ENCODE results near the gene ZBED1. TPM values are rescaled to one million over a fixed set of nuclear protein-coding genes. Genes with fewer than 3 reads are reported as not detected.

Gene ZBED1
- total and polyA plus RNA-seq, 9 of the 15 experiments (the other 6 are each of a cell fraction or from before 2014, with no cell fraction given) = 0.61 to 27.6 (median 13.9) TPM

DNA sequence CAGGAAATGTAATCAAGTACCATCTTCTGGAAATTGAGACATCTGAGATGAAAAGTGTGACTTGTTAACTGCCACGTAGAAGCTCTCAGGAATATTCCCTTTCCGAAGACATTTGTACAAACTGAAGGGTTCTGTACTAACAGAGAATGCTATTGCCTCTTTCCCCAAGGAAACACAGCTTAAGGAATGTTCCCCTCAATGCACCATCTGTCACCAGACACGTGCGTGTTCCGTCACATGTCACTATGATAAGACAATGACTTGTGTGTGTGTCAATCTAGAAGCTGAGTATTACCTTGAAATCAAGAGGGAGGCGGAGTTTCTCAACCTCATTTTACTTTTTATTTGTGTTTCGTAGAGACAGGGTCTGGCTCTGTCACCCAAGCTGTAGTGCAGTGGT is 58.1 kb downstream of the ZBED1 start:
- no TSS peak for BruUV-seq (replicated peaks)
- no peaks in the 10 kb centered on the region for H4K20me1 ChIP-seq (replicated peaks; ENCODE audit: control insufficient read depth, insufficient read depth, low read length)
- H3K4me1 ChIP-seq (replicated peaks in 1 of 2; ENCODE audit: control insufficient read depth in 2 of 2, insufficient read depth in 2 of 2, low read length in 2 of 2) = peaks cover 0 to 4% of the 10 kb centered on the region in 2 experiments; a peak in 2 of 5 replicates
- ChIA-PET CTCF (ENCODE audit: low intra/inter-chr PET ratio) (no interaction called here), POLR2A (no interaction called here)
- DNase-seq (ENCODE audit: extremely low read depth in 1 of 4, low spot score in 3 of 4) (no peak), FAIRE-seq (peak; percentile 55), ATAC-seq (no peak)
- H3K9ac ChIP-seq (ENCODE audit: insufficient read depth in 1 of 2, low read depth in 2 of 2, low read length in 2 of 2) = no peak overlapping the region
- H3K27me3 ChIP-seq (ENCODE audit: control insufficient read depth in 2 of 2, insufficient read depth in 2 of 2, low read length in 2 of 2) = no peaks in the 10 kb centered on the region
- 24% methylated on average over 7 of the region's 7 CpGs for WGBS (ENCODE audit: insufficient coverage, low coverage, missing lambda C conversion rate)
- in situ Hi-C loops (cut with MboI) = no loop called here
- no peaks in the 10 kb centered on the region for H3K9me1 ChIP-seq (ENCODE audit: control insufficient read depth, insufficient read depth, low read length)
- no peak overlapping the region for H3K4me2 ChIP-seq (ENCODE audit: insufficient read depth, low read length)
- H2AFZ ChIP-seq (ENCODE audit: low read depth, low read length) = no peak overlapping the region
- intact Hi-C loops (cut with micrococcal nuclease) = no loop called here
- no peaks in the 10 kb centered on the region for H3K79me2 ChIP-seq (ENCODE audit: control insufficient read depth, insufficient read depth, low read length)
- H3K36me3 ChIP-seq (ENCODE audit: control insufficient read depth, insufficient read depth, low read length) = no peaks in the 10 kb centered on the region
- H3K4me3 ChIP-seq = no peak overlapping the region
- no peak overlapping the region for H3K27ac ChIP-seq (ENCODE audit: extremely low read depth, low read depth, low read length)
- 0 out of 2 replicates have a peak, but pooled peaks cover 2% of the 10 kb centered on the region for H3K9me3 ChIP-seq (replicated peaks; ENCODE audit: control insufficient read depth, insufficient read depth, low read depth, low read length)
- TF ChIP-seq, protein P1, sequence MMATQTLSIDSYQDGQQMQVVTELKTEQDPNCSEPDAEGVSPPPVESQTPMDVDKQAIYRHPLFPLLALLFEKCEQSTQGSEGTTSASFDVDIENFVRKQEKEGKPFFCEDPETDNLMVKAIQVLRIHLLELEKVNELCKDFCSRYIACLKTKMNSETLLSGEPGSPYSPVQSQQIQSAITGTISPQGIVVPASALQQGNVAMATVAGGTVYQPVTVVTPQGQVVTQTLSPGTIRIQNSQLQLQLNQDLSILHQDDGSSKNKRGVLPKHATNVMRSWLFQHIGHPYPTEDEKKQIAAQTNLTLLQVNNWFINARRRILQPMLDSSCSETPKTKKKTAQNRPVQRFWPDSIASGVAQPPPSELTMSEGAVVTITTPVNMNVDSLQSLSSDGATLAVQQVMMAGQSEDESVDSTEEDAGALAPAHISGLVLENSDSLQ (IDR thresholded peaks at IDR 0.05) = peak; percentile 60
- TF ChIP-seq L3MBTL2 (IDR thresholded peaks at IDR 0.05) (peak; percentile 20; the same call in 1 of the 2 replicates), BHLHE40 (IDR thresholded peaks at IDR 0.05; ENCODE audit: low read length) (peak; percentile 68), ZNF316 (IDR thresholded peaks at IDR 0.05) (no peak), MEIS2 (IDR thresholded peaks at IDR 0.05; ENCODE audit: partially characterized antibody) (peak; percentile 44), CBFA2T3 (IDR thresholded peaks at IDR 0.05) (0 out of 2 replicates have a peak, but pooled peaks have one; percentile 20), ESRRA (IDR thresholded peaks at IDR 0.05; ENCODE audit: borderline replicate concordance, low read depth) (no peak)
- TF ChIP-seq, protein P2, sequence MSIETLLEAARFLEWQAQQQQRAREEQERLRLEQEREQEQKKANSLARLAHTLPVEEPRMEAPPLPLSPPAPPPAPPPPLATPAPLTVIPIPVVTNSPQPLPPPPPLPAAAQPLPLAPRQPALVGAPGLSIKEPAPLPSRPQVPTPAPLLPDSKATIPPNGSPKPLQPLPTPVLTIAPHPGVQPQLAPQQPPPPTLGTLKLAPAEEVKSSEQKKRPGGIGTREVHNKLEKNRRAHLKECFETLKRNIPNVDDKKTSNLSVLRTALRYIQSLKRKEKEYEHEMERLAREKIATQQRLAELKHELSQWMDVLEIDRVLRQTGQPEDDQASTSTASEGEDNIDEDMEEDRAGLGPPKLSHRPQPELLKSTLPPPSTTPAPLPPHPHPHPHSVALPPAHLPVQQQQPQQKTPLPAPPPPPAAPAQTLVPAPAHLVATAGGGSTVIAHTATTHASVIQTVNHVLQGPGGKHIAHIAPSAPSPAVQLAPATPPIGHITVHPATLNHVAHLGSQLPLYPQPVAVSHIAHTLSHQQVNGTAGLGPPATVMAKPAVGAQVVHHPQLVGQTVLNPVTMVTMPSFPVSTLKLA (conservative IDR thresholded peaks at IDR 0.05) = 0 out of 4 replicates have a peak, but pooled peaks of 1 of the 2 experiments have one; percentile 42
